ENCODE results near the gene CELA2B.
"Not testable (repeated sequence)": the region's sequence is repeated elsewhere in the genome, so short reads cannot be mapped to it uniquely, and the experiment has no call there.

DNA sequence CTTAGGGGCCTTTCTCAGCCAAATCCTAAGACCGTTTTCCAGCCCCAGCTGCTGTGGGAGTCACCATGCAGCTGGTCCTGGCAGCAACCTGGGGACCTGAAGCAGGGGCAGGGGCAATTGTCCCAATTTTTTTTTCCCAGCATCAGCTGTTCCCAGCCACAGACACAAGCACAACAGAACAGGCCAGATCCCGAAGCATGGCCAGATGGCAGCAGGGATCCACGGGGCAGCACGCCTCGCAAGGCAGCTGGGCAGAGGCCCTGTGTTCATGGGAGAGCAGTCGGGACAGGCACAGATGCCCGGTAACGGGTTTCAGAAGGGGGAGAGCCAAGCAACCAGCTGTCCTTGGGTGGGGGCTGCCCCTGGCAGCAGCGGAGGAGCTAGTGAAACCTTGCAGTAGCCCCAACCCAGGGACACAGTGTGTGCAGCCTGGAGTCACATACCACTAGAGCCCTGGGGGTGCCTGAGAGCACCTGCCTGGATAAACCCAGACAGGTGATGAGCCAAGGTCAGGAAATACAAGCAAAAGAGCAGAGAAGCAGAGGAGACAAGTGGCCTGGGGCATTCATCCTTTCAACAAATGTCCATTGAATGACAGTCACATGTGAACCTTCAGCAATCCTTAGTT is 6.0 kb upstream of the CELA2B start:
- TF ChIP-seq, protein P1, sequence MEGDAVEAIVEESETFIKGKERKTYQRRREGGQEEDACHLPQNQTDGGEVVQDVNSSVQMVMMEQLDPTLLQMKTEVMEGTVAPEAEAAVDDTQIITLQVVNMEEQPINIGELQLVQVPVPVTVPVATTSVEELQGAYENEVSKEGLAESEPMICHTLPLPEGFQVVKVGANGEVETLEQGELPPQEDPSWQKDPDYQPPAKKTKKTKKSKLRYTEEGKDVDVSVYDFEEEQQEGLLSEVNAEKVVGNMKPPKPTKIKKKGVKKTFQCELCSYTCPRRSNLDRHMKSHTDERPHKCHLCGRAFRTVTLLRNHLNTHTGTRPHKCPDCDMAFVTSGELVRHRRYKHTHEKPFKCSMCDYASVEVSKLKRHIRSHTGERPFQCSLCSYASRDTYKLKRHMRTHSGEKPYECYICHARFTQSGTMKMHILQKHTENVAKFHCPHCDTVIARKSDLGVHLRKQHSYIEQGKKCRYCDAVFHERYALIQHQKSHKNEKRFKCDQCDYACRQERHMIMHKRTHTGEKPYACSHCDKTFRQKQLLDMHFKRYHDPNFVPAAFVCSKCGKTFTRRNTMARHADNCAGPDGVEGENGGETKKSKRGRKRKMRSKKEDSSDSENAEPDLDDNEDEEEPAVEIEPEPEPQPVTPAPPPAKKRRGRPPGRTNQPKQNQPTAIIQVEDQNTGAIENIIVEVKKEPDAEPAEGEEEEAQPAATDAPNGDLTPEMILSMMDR (IDR thresholded peaks at IDR 0.05), result not testable (repeated sequence)
- not testable (repeated sequence) for TF ChIP-seq POLR2A, EP300 (IDR thresholded peaks at IDR 0.05)
